COR-L47 (cell line): ENCODE measurements around the gene SCUBE1.

Source experiments
- DNase-seq: peaks from one replicate; lab custom pipeline; 2025; lab: John Stamatoyannopoulos, UW

Gene SCUBE1

GRCh38 chr22:43213962-43214361, 129.2 kb downstream of the SCUBE1 start:
- no peak for DNase-seq

- no peak for DNase-seq
Observed at GRCh38 chr22:43213051-43213450, 130.1 kb downstream of the SCUBE1 start.

- DNase-seq: no peak
Observed at GRCh38 chr22:43212434-43212952, 130.7 kb downstream of the SCUBE1 start.

- no peak for DNase-seq
Observed at GRCh38 chr22:43211941-43212433, 131.2 kb downstream of the SCUBE1 start.

- DNase-seq: no peak
Observed at GRCh38 chr22:43210631-43211515, 132.3 kb downstream of the SCUBE1 start.

- DNase-seq: no peak
Observed at GRCh38 chr22:43209971-43210370, 133.2 kb downstream of the SCUBE1 start.

- DNase-seq: no peak
Observed at GRCh38 chr22:43209523-43209890, 133.7 kb downstream of the SCUBE1 start.

- DNase-seq: no peak
Observed at GRCh38 chr22:43208703-43209522, 134.3 kb downstream of the SCUBE1 start.

- DNase-seq: no peak
Observed at GRCh38 chr22:43207849-43208702, 135.1 kb downstream of the SCUBE1 start.

GRCh38 chr22:43207386-43207785, 135.8 kb downstream of the SCUBE1 start:
- DNase-seq: no peak

GRCh38 chr22:43206509-43207161, 136.5 kb downstream of the SCUBE1 start:
- no peak for DNase-seq

- DNase-seq: no peak
Observed at GRCh38 chr22:43205748-43206508, 137.2 kb downstream of the SCUBE1 start.

GRCh38 chr22:43205261-43205691, 137.9 kb downstream of the SCUBE1 start:
- DNase-seq: no peak

GRCh38 chr22:43203471-43203981, 139.6 kb downstream of the SCUBE1 start:
- DNase-seq: no peak

- no peak for DNase-seq
Observed at GRCh38 chr22:43202756-43203410, 140.3 kb downstream of the SCUBE1 start.

- DNase-seq: no peak
Observed at GRCh38 chr22:43202326-43202725, 140.8 kb downstream of the SCUBE1 start.

- no peak for DNase-seq
Observed at GRCh38 chr22:43201486-43202219, 141.5 kb downstream of the SCUBE1 start.

GRCh38 chr22:43200555-43200954, 142.6 kb downstream of the SCUBE1 start:
- no peak for DNase-seq

GRCh38 chr22:43200031-43200430, 143.1 kb downstream of the SCUBE1 start:
- DNase-seq: no peak
